SK-N-SH treated with all-trans-retinoic acid at 6 μM for 48 hours (cell line): ENCODE results near the gene ATP10B.

Experiments
- ATAC-seq: fragments of 200-7000 bp; cut with Tn5 transposase; 3 replicates; pipeline ENCODE4 v1.9.1; 2020; ENCODE audit warnings: mild to moderate bottlenecking, moderate library complexity
- ARNTL ChIP-seq: fragments of 450-650 bp; formaldehyde crosslinking; IDR thresholded peaks from 2 replicates; pipeline ENCODE4 v1.5.0; 2020; ENCODE audit warnings: low read depth, mild to moderate bottlenecking, moderate library complexity, borderline replicate concordance
- CREB5 ChIP-seq: fragments of 250-450 bp; sonication (Bioruptor Pico); IDR thresholded peaks from 2 replicates; pipeline ENCODE4 v1.5.1; 2020; ENCODE audit warnings: low read depth, mild to moderate bottlenecking, moderate library complexity
- CSDC2 ChIP-seq: fragments of 250-450 bp; sonication (Bioruptor Pico); IDR thresholded peaks from 2 replicates; pipeline ENCODE4 v1.5.0; 2020; ENCODE audit warnings: mild to moderate bottlenecking, moderate library complexity
- CSRNP3 ChIP-seq: fragments of 250-450 bp; sonication (Bioruptor Pico); IDR thresholded peaks from 2 replicates; pipeline ENCODE4 v1.5.1; 2021; ENCODE audit warnings: mild to moderate bottlenecking, moderate library complexity
- ESRRG ChIP-seq: fragments of 250-450 bp; sonication (Bioruptor Pico); IDR thresholded peaks from 2 replicates; pipeline ENCODE4 v1.6.1; 2021; ENCODE audit warnings: mild to moderate bottlenecking
- GLIS3 ChIP-seq: fragments of 250-450 bp; sonication (Bioruptor Pico); IDR thresholded peaks from 2 replicates; pipeline ENCODE4 v1.5.0; 2020; ENCODE audit warnings: mild to moderate bottlenecking, moderate library complexity
- ISL1 ChIP-seq: fragments of 250-450 bp; sonication (Bioruptor Pico); IDR thresholded peaks from 2 replicates; pipeline ENCODE4 v2.1.2; 2022; ENCODE audit warnings: mild to moderate bottlenecking, moderate library complexity
- OSR1 ChIP-seq: fragments of 250-450 bp; sonication (Bioruptor Pico); IDR thresholded peaks from 2 replicates; pipeline ENCODE4 v1.8.0; 2022; ENCODE audit warnings: moderate library complexity, mild to moderate bottlenecking, inconsistent platforms
- PATZ1 ChIP-seq: fragments of 250-450 bp; sonication (Bioruptor Pico); IDR thresholded peaks from 2 replicates; pipeline ENCODE4 v1.8.0; 2020; ENCODE audit warnings: mild to moderate bottlenecking, moderate library complexity, borderline replicate concordance
- POU6F1 ChIP-seq: fragments of 250-450 bp; sonication (Bioruptor Pico); IDR thresholded peaks from 2 replicates; pipeline ENCODE4 v1.8.0; 2021; ENCODE audit warnings: low read depth, mild to moderate bottlenecking, moderate library complexity, borderline replicate concordance
- PPARA ChIP-seq: fragments of 250-450 bp; sonication (Bioruptor Pico); IDR thresholded peaks from 2 replicates; pipeline ENCODE4 v1.5.0; 2020; ENCODE audit warnings: mild to moderate bottlenecking, borderline replicate concordance
- RARB ChIP-seq: fragments of 250-450 bp; sonication (Bioruptor Pico); IDR thresholded peaks from 2 replicates; pipeline ENCODE4 v1.8.0; 2021; ENCODE audit warnings: mild to moderate bottlenecking, moderate library complexity
- SNAI2 ChIP-seq: fragments of 250-450 bp; sonication (Bioruptor Pico); IDR thresholded peaks from 2 replicates; pipeline ENCODE4 v1.5.0; 2020; ENCODE audit warnings: mild to moderate bottlenecking, moderate library complexity
- TCF4 ChIP-seq: fragments of 250-450 bp; sonication (Bioruptor Pico); IDR thresholded peaks from 2 replicates; pipeline ENCODE4 v1.8.0; 2021; ENCODE audit warnings: mild to moderate bottlenecking, moderate library complexity, borderline replicate concordance
- TOX ChIP-seq: fragments of 250-450 bp; sonication (Bioruptor Pico); IDR thresholded peaks from 2 replicates; pipeline ENCODE4 v1.8.0; 2021; ENCODE audit warnings: mild to moderate bottlenecking, moderate library complexity, borderline replicate concordance
- TSHZ2 ChIP-seq: fragments of 250-450 bp; sonication (Bioruptor Pico); IDR thresholded peaks from 2 replicates; pipeline ENCODE4 v1.5.0; 2020; ENCODE audit warnings: mild to moderate bottlenecking, moderate library complexity
- ZFP3 ChIP-seq: fragments of 250-450 bp; sonication (Bioruptor Pico); IDR thresholded peaks from 2 replicates; pipeline ENCODE4 v1.5.0; 2020; ENCODE audit warnings: mild to moderate bottlenecking, moderate library complexity
- ZFP30 ChIP-seq: fragments of 450-650 bp; formaldehyde crosslinking; IDR thresholded peaks from 2 replicates; pipeline ENCODE4 v1.5.0; 2022; ENCODE audit warnings: mild to moderate bottlenecking, moderate library complexity
- ZNF565 ChIP-seq: fragments of 450-650 bp; formaldehyde crosslinking; conservative IDR thresholded peaks from 2 replicates; pipeline ENCODE4 v1.5.0; 2020; ENCODE audit warnings: low read depth, mild to moderate bottlenecking, moderate library complexity
- ZNF70 ChIP-seq: fragments of 450-650 bp; formaldehyde crosslinking; IDR thresholded peaks from 2 replicates; pipeline ENCODE4 v1.5.0; 2020; ENCODE audit warnings: mild to moderate bottlenecking, moderate library complexity
- ZNF8 ChIP-seq: fragments of 450-650 bp; formaldehyde crosslinking; IDR thresholded peaks from 2 replicates; pipeline ENCODE4 v1.5.0; 2020; ENCODE audit warnings: mild to moderate bottlenecking, moderate library complexity

ATP10B gene

GRCh38 chr5:160646033-160646432, 206.0 kb downstream of the ATP10B start:
- TF ChIP-seq ZNF70 (CRISPR knock-in tag), result no peak
- no peak for TF ChIP-seq RARB
- no peak for TF ChIP-seq TSHZ2
- no peak for TF ChIP-seq ARNTL (CRISPR knock-in tag)
- no peak for TF ChIP-seq CSDC2 (CRISPR knock-in tag)
- no peak for TF ChIP-seq PPARA
- no peak for TF ChIP-seq ESRRG (CRISPR knock-in tag)
- no peak for TF ChIP-seq CSRNP3 (CRISPR knock-in tag)
- no peak for TF ChIP-seq GLIS3 (CRISPR knock-in tag)
- TF ChIP-seq POU6F1 (CRISPR knock-in tag), result no peak
- no peak for TF ChIP-seq TCF4 (CRISPR knock-in tag)
- TF ChIP-seq ISL1 (CRISPR knock-in tag), result no peak
- no peak for TF ChIP-seq ZFP3 (CRISPR knock-in tag)
- TF ChIP-seq, all 23 proteins: peak for 0
- ATAC-seq, result no peak

GRCh38 chr5:160643616-160644240, 208.3 kb downstream of the ATP10B start:
- ATAC-seq, result no peak
- TF ChIP-seq ZNF8 (CRISPR knock-in tag) (no peak), POU6F1 (CRISPR knock-in tag) (no peak), CSRNP3 (CRISPR knock-in tag) (no peak), TOX (no peak), OSR1 (no peak), CSDC2 (CRISPR knock-in tag) (no peak), TSHZ2 (no peak), ISL1 (CRISPR knock-in tag) (no peak), PATZ1 (CRISPR knock-in tag) (no peak), ZFP30 (no peak), CREB5 (no peak), GLIS3 (CRISPR knock-in tag) (no peak), ZFP3 (CRISPR knock-in tag) (no peak), ESRRG (CRISPR knock-in tag) (no peak), SNAI2 (no peak), RARB (no peak), ZNF70 (CRISPR knock-in tag) (no peak), ZNF565 (no peak), PPARA (no peak)
